Thoracic aorta (tissue), 2 donors: ENCODE measurements around the gene ENTPD1. TPM values are rescaled to one million over a fixed set of nuclear protein-coding genes. Genes with fewer than 3 reads are reported as not detected.

Source experiments
- ATAC-seq: fragments of 150-250 bp; one replicate; pipeline ENCODE4 v1.8.0; 2017; ENCODE audit warnings: low read depth; ENCODE audit not compliant: insufficient number of reproducible peaks, low FRiP score
- DNase-seq: peaks from one replicate; pipeline ENCODE4 v3.0.0-alpha.2; 2020; ENCODE audit warnings: low spot score
- H3K27ac ChIP-seq, 2 donors: fragments of 200-600 bp; sonication (generic); 1 replicate in 1 of 2; 2 replicates in 1 of 2; pipeline ENCODE4 v1.5.1; 2016; ENCODE audit warnings: mild to moderate bottlenecking in 2 of 2, moderate library complexity in 2 of 2
- H3K27me3 ChIP-seq: fragments of 200-600 bp; sonication (generic); replicated peaks from 2 replicates; pipeline ENCODE4 v1.6.0; 2016; ENCODE audit warnings: mild to moderate bottlenecking; ENCODE audit not compliant: insufficient read depth
- H3K36me3 ChIP-seq: fragments of 200-600 bp; sonication (generic); one replicate; pipeline ENCODE4 v1.5.1; 2016
- H3K4me1 ChIP-seq, 2 donors: fragments of 200-600 bp; sonication (generic); 1 replicate in 1 of 2; 2 replicates in 1 of 2; pipeline versions ENCODE4 v1.5.1 to v1.6.0; 2016; ENCODE audit warnings: low read depth in 2 of 2, mild to moderate bottlenecking in 1 of 2; ENCODE audit not compliant: control insufficient read depth in 1 of 2
- H3K4me3 ChIP-seq: fragments of 200-600 bp; sonication (generic); 2 replicates; pipeline ENCODE4 v1.5.1; 2016; ENCODE audit warnings: mild to moderate bottlenecking
- H3K9me3 ChIP-seq: fragments of 200-600 bp; sonication (generic); 2 replicates; pipeline ENCODE4 v1.5.1; 2016
- total RNA-seq, 2 donors: library from RNA; depleted of rRNA; stranded (reverse); fragments of >200 nt; gene quantifications; one replicate each; pipeline versions ENCODE4 v1.1.0 to v1.2.3, GENCODE V29; 2016
- TF ChIP-seq, protein P1 (sequence below): fragments of 200-600 bp; sonication (generic); IDR thresholded peaks from one replicate; pipeline ENCODE4 v1.5.1; 2019; ENCODE audit warnings: antibody characterized with exemption

The ENTPD1 gene
- total RNA-seq, 2 donors from 2014 or later, result 32.1 to 63.6 TPM

GRCh38 chr10:95745501-95745900, 10.5 kb upstream of the ENTPD1 start:
- Histone ChIP-seq H3K4me3 (no peak overlapping the region), H3K27ac (no peak overlapping the region), H3K4me1 (peaks cover 18 to 26% of the 10 kb centered on the region in 2 donors), H3K27me3 (no peaks in the 10 kb centered on the region), H3K9me3 (no peaks in the 10 kb centered on the region), H3K36me3 (no peaks in the 10 kb centered on the region)
- TF ChIP-seq, protein P1, sequence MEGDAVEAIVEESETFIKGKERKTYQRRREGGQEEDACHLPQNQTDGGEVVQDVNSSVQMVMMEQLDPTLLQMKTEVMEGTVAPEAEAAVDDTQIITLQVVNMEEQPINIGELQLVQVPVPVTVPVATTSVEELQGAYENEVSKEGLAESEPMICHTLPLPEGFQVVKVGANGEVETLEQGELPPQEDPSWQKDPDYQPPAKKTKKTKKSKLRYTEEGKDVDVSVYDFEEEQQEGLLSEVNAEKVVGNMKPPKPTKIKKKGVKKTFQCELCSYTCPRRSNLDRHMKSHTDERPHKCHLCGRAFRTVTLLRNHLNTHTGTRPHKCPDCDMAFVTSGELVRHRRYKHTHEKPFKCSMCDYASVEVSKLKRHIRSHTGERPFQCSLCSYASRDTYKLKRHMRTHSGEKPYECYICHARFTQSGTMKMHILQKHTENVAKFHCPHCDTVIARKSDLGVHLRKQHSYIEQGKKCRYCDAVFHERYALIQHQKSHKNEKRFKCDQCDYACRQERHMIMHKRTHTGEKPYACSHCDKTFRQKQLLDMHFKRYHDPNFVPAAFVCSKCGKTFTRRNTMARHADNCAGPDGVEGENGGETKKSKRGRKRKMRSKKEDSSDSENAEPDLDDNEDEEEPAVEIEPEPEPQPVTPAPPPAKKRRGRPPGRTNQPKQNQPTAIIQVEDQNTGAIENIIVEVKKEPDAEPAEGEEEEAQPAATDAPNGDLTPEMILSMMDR, result no peak
- ATAC-seq (no peak), DNase-seq (no peak)

- Histone ChIP-seq H3K4me1 (no peaks in the 10 kb centered on the region), H3K4me3 (no peak overlapping the region), H3K36me3 (no peaks in the 10 kb centered on the region), H3K9me3 (no peaks in the 10 kb centered on the region), H3K27me3 (no peaks in the 10 kb centered on the region), H3K27ac (no peak overlapping the region)
- TF ChIP-seq, protein P1, result no peak
- DNase-seq (no peak), ATAC-seq (no peak)
These were observed 7.6 kb upstream of the ENTPD1 start for GRCh38 chr10:95748349-95748748.

- ATAC-seq (peak; percentile 61), DNase-seq (no peak)
- Histone ChIP-seq H3K36me3 (no peaks in the 10 kb centered on the region), H3K27ac (peak overlapping the region; percentile 67 to 72), H3K27me3 (no peaks in the 10 kb centered on the region), H3K4me1 (peaks cover 11 to 40% of the 10 kb centered on the region in 2 donors), H3K9me3 (no peaks in the 10 kb centered on the region), H3K4me3 (peak overlapping the region; percentile 74)
- TF ChIP-seq, protein P1, result no peak
These were observed 405 bp upstream of the ENTPD1 start for GRCh38 chr10:95755511-95756004.

- no peak for ATAC-seq
- peak overlapping the region; percentile 67 to 72 for H3K27ac ChIP-seq
- H3K27me3 ChIP-seq, result no peaks in the 10 kb centered on the region
- H3K4me1 ChIP-seq, result peaks cover 11 to 49% of the 10 kb centered on the region in 2 donors
- H3K4me3 ChIP-seq, result peak overlapping the region; percentile 74
- TF ChIP-seq, protein P1, result no peak
- H3K36me3 ChIP-seq, result no peaks in the 10 kb centered on the region
- DNase-seq, result no peak
- H3K9me3 ChIP-seq, result no peaks in the 10 kb centered on the region
These were observed 1.1 kb downstream of the ENTPD1 start for GRCh38 chr10:95756809-95757684.

GRCh38 chr10:95758351-95759025, 2.5 kb downstream of the ENTPD1 start:
- H3K4me1 ChIP-seq, result peaks cover 11 to 53% of the 10 kb centered on the region in 2 donors
- peak overlapping the region; percentile 28 to 37 for H3K27ac ChIP-seq
- no peak for DNase-seq
- peak overlapping the region; percentile 43 for H3K4me3 ChIP-seq
- H3K9me3 ChIP-seq, result no peaks in the 10 kb centered on the region
- H3K36me3 ChIP-seq, result no peaks in the 10 kb centered on the region
- no peak for ATAC-seq
- H3K27me3 ChIP-seq, result no peaks in the 10 kb centered on the region
- TF ChIP-seq, protein P1, result no peak
